ENCODE measurements around the gene ZWILCH.

DNA sequence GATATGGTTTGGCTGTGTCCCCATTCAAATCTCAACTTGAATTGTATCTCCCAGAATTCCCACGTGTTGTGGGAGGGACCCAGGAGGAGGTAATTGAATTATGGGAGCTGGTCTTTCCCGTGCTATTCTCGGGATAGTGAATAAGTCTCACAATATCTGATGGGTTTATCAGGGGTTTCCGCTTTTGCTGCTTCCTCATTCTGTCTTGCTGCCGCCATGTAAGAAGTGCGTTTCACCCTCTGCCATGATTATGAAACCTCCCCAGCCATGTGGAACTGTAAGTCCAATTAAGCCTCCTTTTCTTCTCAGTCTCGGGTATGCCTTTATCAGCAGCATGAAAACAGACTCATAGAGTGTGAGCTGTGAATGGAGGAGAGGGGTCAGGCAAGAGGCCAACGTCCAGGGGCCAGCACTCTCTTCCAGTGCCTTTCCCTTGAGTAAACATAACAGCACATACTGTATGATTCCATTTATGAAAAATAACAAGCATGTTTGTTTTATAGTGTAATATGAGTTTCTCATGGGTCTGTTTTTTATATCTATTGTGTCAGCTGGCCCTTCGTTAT, 76.9 kb downstream of the ZWILCH start:
- no peak for TF ChIP-seq MYC (IDR thresholded peaks at IDR 0.05; ENCODE audit: low read depth, low read length)
- TF ChIP-seq MAX (IDR thresholded peaks at IDR 0.05; ENCODE audit: insufficient read depth, insufficient read length), result no peak
- TF ChIP-seq, protein P1, sequence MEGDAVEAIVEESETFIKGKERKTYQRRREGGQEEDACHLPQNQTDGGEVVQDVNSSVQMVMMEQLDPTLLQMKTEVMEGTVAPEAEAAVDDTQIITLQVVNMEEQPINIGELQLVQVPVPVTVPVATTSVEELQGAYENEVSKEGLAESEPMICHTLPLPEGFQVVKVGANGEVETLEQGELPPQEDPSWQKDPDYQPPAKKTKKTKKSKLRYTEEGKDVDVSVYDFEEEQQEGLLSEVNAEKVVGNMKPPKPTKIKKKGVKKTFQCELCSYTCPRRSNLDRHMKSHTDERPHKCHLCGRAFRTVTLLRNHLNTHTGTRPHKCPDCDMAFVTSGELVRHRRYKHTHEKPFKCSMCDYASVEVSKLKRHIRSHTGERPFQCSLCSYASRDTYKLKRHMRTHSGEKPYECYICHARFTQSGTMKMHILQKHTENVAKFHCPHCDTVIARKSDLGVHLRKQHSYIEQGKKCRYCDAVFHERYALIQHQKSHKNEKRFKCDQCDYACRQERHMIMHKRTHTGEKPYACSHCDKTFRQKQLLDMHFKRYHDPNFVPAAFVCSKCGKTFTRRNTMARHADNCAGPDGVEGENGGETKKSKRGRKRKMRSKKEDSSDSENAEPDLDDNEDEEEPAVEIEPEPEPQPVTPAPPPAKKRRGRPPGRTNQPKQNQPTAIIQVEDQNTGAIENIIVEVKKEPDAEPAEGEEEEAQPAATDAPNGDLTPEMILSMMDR (IDR thresholded peaks at IDR 0.05; ENCODE audit: extremely low read depth in 1 of 2, insufficient read depth in 1 of 2, low read depth in 1 of 2, low read length in 2 of 2), result no peak
- TF ChIP-seq POLR2A (IDR thresholded peaks at IDR 0.05; ENCODE audit: low read depth, low read length), result no peak

All from endothelial cell of umbilical vein (primary cell).